Fibroblast of skin of left biceps (primary cell): ENCODE measurements around the gene RFXAP.
"Not testable (repeated sequence)": the region's sequence is repeated elsewhere in the genome, so short reads cannot be mapped to it uniquely, and the experiment has no call there.

Experiments used
- DNase-seq, 2 experiments: peaks; one replicate each; pipeline ENCODE4 v3.0.0-alpha.2; 2013; ENCODE audit warnings: low read depth in 2 of 2

RFXAP gene

GRCh38 chr13:36818804-36819738 lies at the start of gene RFXAP:
RFXAP (plus strand) TSS chr13:36819222; CDS start chr13:36819358, 136 bp downstream.
- DNase-seq, result peak; percentile 62 to 64

GRCh38 chr13:36769545-36769944 lies 49.5 kb upstream of the RFXAP start:
- DNase-seq, result no peak

- DNase-seq, result no peak
These were observed 48.3 kb upstream of the RFXAP start for GRCh38 chr13:36770741-36771140.

- no peak for DNase-seq
These were observed 46.2 kb upstream of the RFXAP start for GRCh38 chr13:36772853-36773252.

- DNase-seq, result no peak
These were observed 44.1 kb upstream of the RFXAP start for GRCh38 chr13:36774931-36775330.

GRCh38 chr13:36776175-36776574 lies 42.8 kb upstream of the RFXAP start:
- DNase-seq, result no peak

- DNase-seq, result peak; percentile 48 to 52
These were observed 40.8 kb upstream of the RFXAP start for GRCh38 chr13:36778083-36778671.

- DNase-seq, result no peak
These were observed 35.1 kb upstream of the RFXAP start for GRCh38 chr13:36783890-36784289.

GRCh38 chr13:36786175-36786574 lies 32.8 kb upstream of the RFXAP start:
- not testable (repeated sequence) for DNase-seq

GRCh38 chr13:36787181-36787580 lies 31.8 kb upstream of the RFXAP start:
- no peak for DNase-seq

- no peak for DNase-seq
These were observed 30.7 kb upstream of the RFXAP start for GRCh38 chr13:36788276-36788675.

GRCh38 chr13:36789061-36789460 lies 30.0 kb upstream of the RFXAP start:
- DNase-seq, result no peak

- DNase-seq, result no peak
These were observed 29.3 kb upstream of the RFXAP start for GRCh38 chr13:36789730-36790129.

- no peak for DNase-seq
These were observed 24.3 kb upstream of the RFXAP start for GRCh38 chr13:36794706-36795105.

- DNase-seq, result no peak
These were observed 23.6 kb upstream of the RFXAP start for GRCh38 chr13:36795463-36795862.

GRCh38 chr13:36796052-36796451 lies 23.0 kb upstream of the RFXAP start:
- DNase-seq, result no peak

GRCh38 chr13:36801035-36801434 lies 18.0 kb upstream of the RFXAP start:
- no peak for DNase-seq

GRCh38 chr13:36804588-36804987 lies 14.4 kb upstream of the RFXAP start:
- DNase-seq, result no peak

GRCh38 chr13:36806102-36806501 lies 12.9 kb upstream of the RFXAP start:
- DNase-seq, result no peak

- DNase-seq, result no peak
These were observed 11.4 kb upstream of the RFXAP start for GRCh38 chr13:36807616-36808015.

GRCh38 chr13:36813225-36813624 lies 5.8 kb upstream of the RFXAP start:
- DNase-seq, result no peak

GRCh38 chr13:36814465-36814864 lies 4.6 kb upstream of the RFXAP start:
- no peak for DNase-seq

- no peak for DNase-seq
These were observed 4.0 kb upstream of the RFXAP start for GRCh38 chr13:36815062-36815461.
